HG03039 (cell line): Measurements from ENCODE around the gene COASY.

ENCODE experiments used
- ATAC-seq: cut with Tn5 transposase; IDR thresholded peaks from one replicate; pipeline ENCODE4 v1.9.1; 2021; ENCODE audit warnings: mild to moderate bottlenecking, moderate library complexity; ENCODE audit not compliant: unreplicated experiment

The COASY gene

GRCh38 chr17:42561897-42562387, at the start of gene COASY:
TSS of gene COASY (plus strand) at chr17:42562148. CDS start at chr17:42562623, 475 bp downstream.
- no peak for ATAC-seq

- ATAC-seq: no peak
Measured at GRCh38 chr17:42512246-42512645, 49.7 kb upstream of the COASY start.

GRCh38 chr17:42512733-42513251, 49.2 kb upstream of the COASY start:
- ATAC-seq: no peak

- ATAC-seq: no peak
Measured at GRCh38 chr17:42513686-42514085, 48.3 kb upstream of the COASY start.

GRCh38 chr17:42514279-42514678, 47.7 kb upstream of the COASY start:
- no peak for ATAC-seq

GRCh38 chr17:42514867-42515266, 47.1 kb upstream of the COASY start:
- no peak for ATAC-seq

- no peak for ATAC-seq
Measured at GRCh38 chr17:42517516-42517915, 44.4 kb upstream of the COASY start.

- no peak for ATAC-seq
Measured at GRCh38 chr17:42518046-42518754, 43.7 kb upstream of the COASY start.

GRCh38 chr17:42518755-42519545, 43.0 kb upstream of the COASY start:
- no peak for ATAC-seq

GRCh38 chr17:42519546-42520491, 42.1 kb upstream of the COASY start:
- no peak for ATAC-seq

- no peak for ATAC-seq
Measured at GRCh38 chr17:42520540-42520951, 41.4 kb upstream of the COASY start.

GRCh38 chr17:42521036-42521435, 40.9 kb upstream of the COASY start:
- no peak for ATAC-seq

- no peak for ATAC-seq
Measured at GRCh38 chr17:42521666-42522262, 40.2 kb upstream of the COASY start.

- no peak for ATAC-seq
Measured at GRCh38 chr17:42522263-42522790, 39.6 kb upstream of the COASY start.

- ATAC-seq: no peak
Measured at GRCh38 chr17:42522798-42523278, 39.1 kb upstream of the COASY start.

- ATAC-seq: no peak
Measured at GRCh38 chr17:42525221-42525620, 36.7 kb upstream of the COASY start.

GRCh38 chr17:42526031-42526444, 35.9 kb upstream of the COASY start:
- ATAC-seq: no peak

GRCh38 chr17:42527932-42528331, 34.0 kb upstream of the COASY start:
- ATAC-seq: no peak

- no peak for ATAC-seq
Measured at GRCh38 chr17:42529061-42529460, 32.9 kb upstream of the COASY start.

GRCh38 chr17:42530952-42531454, 30.9 kb upstream of the COASY start:
- ATAC-seq: no peak
